GM19438 (cell line): ENCODE data around the gene FBXO24.

ENCODE experiments used
- ATAC-seq: cut with Tn5 transposase; IDR thresholded peaks from one replicate; pipeline ENCODE4 v1.9.1; 2021; ENCODE audit warnings: low read depth; ENCODE audit not compliant: unreplicated experiment

The FBXO24 gene

DNA sequence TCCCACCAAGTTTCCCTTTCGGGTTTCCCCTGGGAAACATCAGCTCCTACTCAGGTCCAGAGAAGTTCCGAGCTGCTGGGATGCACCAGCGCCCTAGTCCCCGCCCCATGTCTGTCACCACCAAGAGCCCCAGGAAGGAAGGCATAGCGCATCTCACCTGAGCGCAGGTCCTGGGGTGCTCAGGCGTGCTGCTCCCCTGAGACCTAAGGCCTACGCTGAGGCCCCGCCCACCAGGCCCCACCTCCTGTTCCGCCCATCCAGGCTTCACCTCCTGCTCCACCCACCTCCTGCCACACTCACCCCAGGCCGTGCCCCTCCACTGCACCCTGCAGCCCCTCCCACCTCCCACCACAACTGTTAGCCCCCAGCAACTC lies 56.4 kb downstream of the FBXO24 start:
- ATAC-seq, result no peak

DNA sequence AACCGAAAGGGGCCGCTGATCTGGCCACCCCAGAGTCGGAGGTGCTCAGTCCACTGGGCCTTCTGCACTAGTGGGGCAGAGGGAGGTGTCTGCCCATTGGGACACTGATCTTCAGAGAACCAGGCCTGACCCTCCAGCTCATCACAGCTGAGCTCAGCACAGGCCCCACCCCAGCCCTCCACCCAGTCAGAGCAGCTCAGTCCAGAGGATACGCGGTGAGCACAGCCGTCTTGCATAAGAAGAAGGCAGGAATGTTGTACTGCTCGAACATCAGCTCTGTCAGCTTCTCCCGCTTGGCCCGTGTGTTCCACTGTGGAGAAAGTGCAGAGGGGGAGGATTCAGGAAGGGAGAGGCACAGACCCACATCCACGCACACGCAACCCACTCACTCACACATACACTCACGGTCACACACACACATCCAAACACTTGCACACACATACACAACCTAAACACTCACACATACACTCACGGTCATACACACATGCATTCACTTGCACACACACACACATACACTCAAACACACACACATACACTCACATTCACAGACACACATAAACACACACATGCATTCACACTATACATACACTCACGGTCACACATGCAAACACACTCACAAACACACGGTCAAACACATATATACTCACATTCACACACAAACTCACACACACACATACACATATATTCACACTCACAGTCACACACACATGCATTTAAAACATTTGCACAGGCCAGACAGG lies 63.9 kb downstream of the FBXO24 start:
- ATAC-seq, result no peak
